Liver (tissue), 9 donors: Measurements from ENCODE around the gene CKS2. TPM values are rescaled to one million over a fixed set of nuclear protein-coding genes. Genes with fewer than 3 reads are reported as not detected.
"Not testable (repeated sequence)": the region's sequence is repeated elsewhere in the genome, so short reads cannot be mapped to it uniquely, and the experiment has no call there.

Source experiments
- DNase-seq: peaks from one replicate; pipeline ENCODE4 v3.0.0-alpha.2; 2017; ENCODE audit warnings: low spot score
- H3K27ac ChIP-seq, 2 donors: one replicate each; pipeline ENCODE4 v1.7.0; 2013; ENCODE audit warnings: inconsistent platforms in 2 of 2, low read length in 2 of 2, control low read depth in 1 of 2, low read depth in 1 of 2, mild to moderate bottlenecking in 1 of 2
- H3K27me3 ChIP-seq, 4 donors: one replicate each; pipeline versions ENCODE4 v1.6.1 to v1.7.0; 2013; ENCODE audit warnings: low read length in 3 of 4, inconsistent platforms in 1 of 4, mild to moderate bottlenecking in 1 of 4, moderate library complexity in 1 of 4; ENCODE audit not compliant: control insufficient read depth in 4 of 4, insufficient read depth in 4 of 4
- H3K36me3 ChIP-seq, 4 donors: one replicate each; pipeline versions ENCODE4 v1.6.1 to v1.7.0; 2013; ENCODE audit warnings: low read length in 3 of 4, mild to moderate bottlenecking in 3 of 4, low read depth in 1 of 4, moderate library complexity in 1 of 4; ENCODE audit not compliant: control insufficient read depth in 4 of 4, insufficient read depth in 3 of 4
- H3K4me1 ChIP-seq, 4 donors: one replicate each; pipeline versions ENCODE4 v1.6.1 to v1.7.0; 2013; ENCODE audit warnings: low read length in 3 of 4, mild to moderate bottlenecking in 3 of 4, moderate library complexity in 1 of 4; ENCODE audit not compliant: control insufficient read depth in 4 of 4, insufficient read depth in 4 of 4
- H3K4me3 ChIP-seq, 3 donors: one replicate each; pipeline versions ENCODE4 v1.6.1 to v1.7.0; 2013; ENCODE audit warnings: low read length in 3 of 3, control low read depth in 1 of 3, low read depth in 1 of 3, mild to moderate bottlenecking in 1 of 3
- H3K9ac ChIP-seq, 2 donors: one replicate each; pipeline ENCODE4 v1.7.0; 2013; ENCODE audit warnings: low read length in 2 of 2, mild to moderate bottlenecking in 2 of 2, moderate library complexity in 2 of 2, control low read depth in 1 of 2, low read depth in 1 of 2
- H3K9me3 ChIP-seq, 4 donors: one replicate each; pipeline versions ENCODE4 v1.6.1 to v1.7.0; 2013; ENCODE audit warnings: low read length in 3 of 4; ENCODE audit not compliant: control insufficient read depth in 4 of 4
- ATF3 ChIP-seq: IDR thresholded peaks from 2 replicates; pipeline ENCODE4 v1.6.1; 2016; ENCODE audit warnings: antibody characterized with exemption
- EGR1 ChIP-seq, 2 donors: IDR thresholded peaks; 2 replicates each; pipeline ENCODE4 v1.6.1; 2016 to 2018; ENCODE audit warnings: antibody characterized with exemption in 2 of 2, low read depth in 2 of 2
- FOXA1 ChIP-seq: IDR thresholded peaks from 2 replicates; pipeline ENCODE4 v1.6.1; 2016; ENCODE audit warnings: antibody characterized with exemption
- FOXA2 ChIP-seq: IDR thresholded peaks from 2 replicates; pipeline ENCODE4 v1.6.1; 2016; ENCODE audit warnings: antibody characterized with exemption
- GABPA ChIP-seq, 2 donors: IDR thresholded peaks in 1 of 2; conservative IDR thresholded peaks in 1 of 2; 2 replicates each; pipeline ENCODE4 v1.6.1; 2016; ENCODE audit warnings: antibody characterized with exemption in 2 of 2, mild to moderate bottlenecking in 1 of 2, moderate library complexity in 1 of 2
- HNF4A ChIP-seq, 2 donors: conservative IDR thresholded peaks; 2 replicates each; pipeline ENCODE4 v1.6.1; 2016; ENCODE audit warnings: antibody characterized with exemption in 2 of 2, mild to moderate bottlenecking in 2 of 2
- HNF4G ChIP-seq: IDR thresholded peaks from 2 replicates; pipeline ENCODE4 v1.6.1; 2016; ENCODE audit warnings: antibody characterized with exemption
- JUND ChIP-seq, 2 donors: IDR thresholded peaks; 2 replicates each; pipeline ENCODE4 v1.6.1; 2016; ENCODE audit warnings: antibody characterized with exemption in 2 of 2
- NR2F2 ChIP-seq: IDR thresholded peaks from 2 replicates; pipeline ENCODE4 v1.6.1; 2016; ENCODE audit warnings: antibody characterized with exemption
- RAD21 ChIP-seq, 2 donors: IDR thresholded peaks; 2 replicates each; pipeline ENCODE4 v1.6.1; 2016; ENCODE audit warnings: antibody characterized with exemption in 2 of 2, mild to moderate bottlenecking in 2 of 2
- RXRA ChIP-seq, 2 donors: IDR thresholded peaks; 2 replicates each; pipeline ENCODE4 v1.6.1; 2017 to 2018; ENCODE audit warnings: antibody characterized with exemption in 2 of 2, mild to moderate bottlenecking in 1 of 2
- SP1 ChIP-seq: IDR thresholded peaks from 2 replicates; pipeline ENCODE4 v1.6.1; 2018; ENCODE audit warnings: antibody characterized with exemption, mild to moderate bottlenecking
- YY1 ChIP-seq: IDR thresholded peaks from 2 replicates; pipeline ENCODE4 v1.6.1; 2016; ENCODE audit warnings: antibody characterized with exemption, mild to moderate bottlenecking
- ZBTB33 ChIP-seq: IDR thresholded peaks from 2 replicates; pipeline ENCODE4 v1.6.1; 2016; ENCODE audit warnings: antibody characterized with exemption
- WGBS: extraction: QIAGEN DNeasy Blood & Tissue Kit; methylation state at CpG from one replicate; pipeline ENCODE4 v1.1.7; 2013; 5-methylcytosine and 5-hydroxymethylcytosine counted together
- polyA plus RNA-seq, 2 donors: library from polyadenylated mRNA; stranded (reverse) in 1 of 2; unstranded in 1 of 2; fragments of 200-250 nt in 1 of 2; fragments of >200 nt in 1 of 2; fragmentation: Nextera tagmentation in 1 of 2; extraction: Ambion mirVana in 1 of 2; gene quantifications; one replicate each; pipeline versions ENCODE4 v1.2.1 to v1.2.3, GENCODE V29; 2013 to 2015
- total RNA-seq, 2 donors: library from RNA; depleted of rRNA; stranded (reverse); fragments of >200 nt; gene quantifications; one replicate each; pipeline ENCODE4 v1.2.3, GENCODE V29; 2014
- TF ChIP-seq, protein P1 (sequence below): IDR thresholded peaks from 2 replicates; pipeline ENCODE4 v1.6.1; 2016; ENCODE audit warnings: antibody characterized with exemption, mild to moderate bottlenecking
- TF ChIP-seq, protein P2 (sequence below): IDR thresholded peaks from 2 replicates; pipeline ENCODE4 v1.6.1; 2016; ENCODE audit warnings: antibody characterized with exemption
- donor health status: healthy.
- donor health status: healthy.
- donor health status: healthy.
- donor health status: healthy.
- donor health status: healthy.

CKS2 gene
- total and polyA plus RNA-seq, 4 donors, result 3.1 to 79.7 (median 17.7) TPM

- H3K27ac ChIP-seq, H3K27me3 ChIP-seq, H3K9ac ChIP-seq, H3K4me3 ChIP-seq, H3K4me1 ChIP-seq, DNase-seq, H3K9me3 ChIP-seq: not testable (repeated sequence)
- peaks cover 12 to 64% (median 59%) of the 10 kb centered on the region in 4 donors for H3K36me3 ChIP-seq
- 93% methylated on average over 7 of the region's 7 CpGs for WGBS
Observed at GRCh38 chr9:89343812-89344211, 32.8 kb downstream of the CKS2 start.

GRCh38 chr9:89345476-89345875 is 34.5 kb downstream of the CKS2 start:
- Histone ChIP-seq H3K4me3 (no peak overlapping the region), H3K27me3 (no peaks in the 10 kb centered on the region)
- WGBS, result 96% methylated on average over 5 of the region's 5 CpGs

More at GRCh38 chr9:89345476-89345875, 34.5 kb downstream of the CKS2 start:
- DNase-seq, result no peak
- no peaks in the 10 kb centered on the region for H3K9me3 ChIP-seq
- H3K4me1 ChIP-seq, result peaks cover 0 to 3% (median 2%) of the 10 kb centered on the region in 4 donors
- H3K27ac ChIP-seq, result no peak overlapping the region
- H3K9ac ChIP-seq, result no peak overlapping the region
- H3K36me3 ChIP-seq, result peaks cover 10 to 66% (median 54%) of the 10 kb centered on the region in 4 donors
- TF ChIP-seq ZBTB33 (no peak), FOXA1 (no peak), RAD21 (IDR thresholded peaks at IDR 0.05) (no peak), SP1 (no peak), GABPA (IDR thresholded peaks at IDR 0.05 in 1 of 2, conservative IDR thresholded peaks at IDR 0.05 in 1 of 2) (no peak), EGR1 (IDR thresholded peaks at IDR 0.05; ENCODE audit: low read depth in 2 of 2) (no peak), ATF3 (no peak), HNF4G (no peak), FOXA2 (no peak), YY1 (no peak), JUND (IDR thresholded peaks at IDR 0.05) (no peak), NR2F2 (no peak), RXRA (IDR thresholded peaks at IDR 0.05) (no peak), HNF4A (conservative IDR thresholded peaks at IDR 0.05) (no peak)
- TF ChIP-seq, protein P1, sequence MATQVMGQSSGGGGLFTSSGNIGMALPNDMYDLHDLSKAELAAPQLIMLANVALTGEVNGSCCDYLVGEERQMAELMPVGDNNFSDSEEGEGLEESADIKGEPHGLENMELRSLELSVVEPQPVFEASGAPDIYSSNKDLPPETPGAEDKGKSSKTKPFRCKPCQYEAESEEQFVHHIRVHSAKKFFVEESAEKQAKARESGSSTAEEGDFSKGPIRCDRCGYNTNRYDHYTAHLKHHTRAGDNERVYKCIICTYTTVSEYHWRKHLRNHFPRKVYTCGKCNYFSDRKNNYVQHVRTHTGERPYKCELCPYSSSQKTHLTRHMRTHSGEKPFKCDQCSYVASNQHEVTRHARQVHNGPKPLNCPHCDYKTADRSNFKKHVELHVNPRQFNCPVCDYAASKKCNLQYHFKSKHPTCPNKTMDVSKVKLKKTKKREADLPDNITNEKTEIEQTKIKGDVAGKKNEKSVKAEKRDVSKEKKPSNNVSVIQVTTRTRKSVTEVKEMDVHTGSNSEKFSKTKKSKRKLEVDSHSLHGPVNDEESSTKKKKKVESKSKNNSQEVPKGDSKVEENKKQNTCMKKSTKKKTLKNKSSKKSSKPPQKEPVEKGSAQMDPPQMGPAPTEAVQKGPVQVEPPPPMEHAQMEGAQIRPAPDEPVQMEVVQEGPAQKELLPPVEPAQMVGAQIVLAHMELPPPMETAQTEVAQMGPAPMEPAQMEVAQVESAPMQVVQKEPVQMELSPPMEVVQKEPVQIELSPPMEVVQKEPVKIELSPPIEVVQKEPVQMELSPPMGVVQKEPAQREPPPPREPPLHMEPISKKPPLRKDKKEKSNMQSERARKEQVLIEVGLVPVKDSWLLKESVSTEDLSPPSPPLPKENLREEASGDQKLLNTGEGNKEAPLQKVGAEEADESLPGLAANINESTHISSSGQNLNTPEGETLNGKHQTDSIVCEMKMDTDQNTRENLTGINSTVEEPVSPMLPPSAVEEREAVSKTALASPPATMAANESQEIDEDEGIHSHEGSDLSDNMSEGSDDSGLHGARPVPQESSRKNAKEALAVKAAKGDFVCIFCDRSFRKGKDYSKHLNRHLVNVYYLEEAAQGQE, result no peak
- TF ChIP-seq, protein P2, sequence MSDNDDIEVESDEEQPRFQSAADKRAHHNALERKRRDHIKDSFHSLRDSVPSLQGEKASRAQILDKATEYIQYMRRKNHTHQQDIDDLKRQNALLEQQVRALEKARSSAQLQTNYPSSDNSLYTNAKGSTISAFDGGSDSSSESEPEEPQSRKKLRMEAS, result no peak
